ENCODE data around the gene TGFBR1.

The TGFBR1 gene

GRCh38 chr9:99144966-99145365 lies 40.1 kb downstream of the TGFBR1 start:
- no peak for TF ChIP-seq CTCF (IDR thresholded peaks at IDR 0.05)
- TF ChIP-seq ZFX (IDR thresholded peaks at IDR 0.05; ENCODE audit: borderline replicate concordance), result no peak
- H3K27ac ChIP-seq, result no peak overlapping the region

GRCh38 chr9:99146574-99146973 lies 41.7 kb downstream of the TGFBR1 start:
- no peak for TF ChIP-seq CTCF (IDR thresholded peaks at IDR 0.05)
- TF ChIP-seq ZFX (IDR thresholded peaks at IDR 0.05; ENCODE audit: borderline replicate concordance), result no peak

GRCh38 chr9:99147177-99147576 lies 42.3 kb downstream of the TGFBR1 start:
- no peak overlapping the region for H3K27ac ChIP-seq
- TF ChIP-seq ZFX (IDR thresholded peaks at IDR 0.05; ENCODE audit: borderline replicate concordance) (no peak), CTCF (IDR thresholded peaks at IDR 0.05) (no peak)

More at GRCh38 chr9:99146574-99146973, 41.7 kb downstream of the TGFBR1 start:
- H3K27ac ChIP-seq, result no peak overlapping the region

- H3K27ac ChIP-seq, result no peak overlapping the region
- TF ChIP-seq ZFX (IDR thresholded peaks at IDR 0.05; ENCODE audit: borderline replicate concordance) (no peak), CTCF (IDR thresholded peaks at IDR 0.05) (no peak)
Measured at GRCh38 chr9:99150451-99151171, 45.7 kb downstream of the TGFBR1 start.

GRCh38 chr9:99154356-99154755 lies 49.4 kb downstream of the TGFBR1 start:
- TF ChIP-seq CTCF (IDR thresholded peaks at IDR 0.05) (no peak), ZFX (IDR thresholded peaks at IDR 0.05; ENCODE audit: borderline replicate concordance) (no peak)
- no peak overlapping the region for H3K27ac ChIP-seq

GRCh38 chr9:99155736-99156135 lies 50.8 kb downstream of the TGFBR1 start:
- no peak for TF ChIP-seq ZFX (IDR thresholded peaks at IDR 0.05; ENCODE audit: borderline replicate concordance)
- TF ChIP-seq CTCF (IDR thresholded peaks at IDR 0.05), result no peak

GRCh38 chr9:99158629-99159028 lies 53.7 kb downstream of the TGFBR1 start:
- H3K27ac ChIP-seq, result no peak overlapping the region
- TF ChIP-seq CTCF (IDR thresholded peaks at IDR 0.05), result no peak
- no peak for TF ChIP-seq ZFX (IDR thresholded peaks at IDR 0.05; ENCODE audit: borderline replicate concordance)

More at GRCh38 chr9:99155736-99156135, 50.8 kb downstream of the TGFBR1 start:
- H3K27ac ChIP-seq, result no peak overlapping the region
